PFSK-1 (cell line): ENCODE data around the gene KPNB1.

ENCODE experiments used
- FOXP2 ChIP-seq: optimal IDR thresholded peaks from 2 replicates; pipeline ENCODE3; 2011; ENCODE audit warnings: borderline replicate concordance, control low read depth, inconsistent platforms; ENCODE audit not compliant: insufficient read depth; ENCODE audit errors: extremely low read length, extremely low read depth
- POLR2AphosphoS5 ChIP-seq: IDR thresholded peaks from 2 replicates; pipeline ENCODE4 v1.6.1; 2012; ENCODE audit warnings: low read depth, mild to moderate bottlenecking, control low read depth, low read length, moderate library complexity
- SIN3A ChIP-seq: IDR thresholded peaks from 2 replicates; pipeline ENCODE4 v1.6.1; 2012; ENCODE audit warnings: mild to moderate bottlenecking, low read length, moderate library complexity, borderline replicate concordance; ENCODE audit not compliant: insufficient read depth
- TAF1 ChIP-seq: IDR thresholded peaks from 2 replicates; pipeline ENCODE4 v1.6.1; 2012; ENCODE audit warnings: low read length, control low read depth, borderline replicate concordance; ENCODE audit not compliant: insufficient read depth
- TF ChIP-seq, protein P1 (sequence below), 2 experiments: IDR thresholded peaks; 2 replicates each; pipeline versions ENCODE4 v1.6.1 to v1.8.0; 2011 to 2012; ENCODE audit warnings: low read depth in 2 of 2, low read length in 2 of 2, control low read depth in 1 of 2, inconsistent platforms in 1 of 2, mild to moderate bottlenecking in 1 of 2, moderate library complexity in 1 of 2; ENCODE audit not compliant: insufficient read depth in 1 of 2

Gene KPNB1

DNA sequence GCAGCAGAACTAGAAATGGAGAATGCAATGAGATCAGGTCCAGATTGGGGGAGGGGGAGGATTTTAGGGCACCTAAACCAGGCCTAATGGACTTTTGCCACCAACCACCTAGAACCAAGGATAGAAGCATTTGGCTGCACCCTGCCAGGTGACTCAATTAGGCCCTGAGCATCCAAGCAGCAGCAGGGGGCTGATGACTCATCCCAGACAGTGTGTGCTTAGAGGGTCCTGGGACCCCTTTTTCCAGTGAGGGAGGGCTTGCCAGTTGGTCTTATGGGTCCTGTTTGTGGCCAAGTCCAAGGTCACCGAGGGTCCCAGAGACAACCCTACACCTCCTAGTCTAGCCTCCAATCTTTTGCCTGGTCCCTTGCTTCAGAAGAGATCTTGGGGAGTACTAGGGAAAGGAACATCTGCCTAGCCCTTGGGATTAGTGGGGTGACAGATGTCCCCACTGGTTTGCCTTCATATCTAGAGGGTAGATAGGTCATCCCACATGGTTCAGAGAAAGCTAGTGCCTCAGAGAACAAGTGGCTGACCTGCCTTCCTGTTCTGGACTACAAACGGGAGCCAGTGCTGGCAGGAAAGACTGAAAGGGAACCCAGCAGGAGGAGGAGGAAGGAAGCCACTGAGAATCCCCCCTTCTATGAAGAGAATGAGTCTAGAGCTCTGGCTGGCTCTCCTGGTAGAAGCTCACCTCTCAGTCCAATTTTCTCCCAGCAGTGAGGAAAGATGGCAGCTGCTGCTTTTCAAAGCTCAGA lies 42.6 kb downstream of the KPNB1 start:
- TF ChIP-seq POLR2AphosphoS5 (no peak), SIN3A (no peak), TAF1 (no peak), FOXP2 (no peak)
- TF ChIP-seq, protein P1, sequence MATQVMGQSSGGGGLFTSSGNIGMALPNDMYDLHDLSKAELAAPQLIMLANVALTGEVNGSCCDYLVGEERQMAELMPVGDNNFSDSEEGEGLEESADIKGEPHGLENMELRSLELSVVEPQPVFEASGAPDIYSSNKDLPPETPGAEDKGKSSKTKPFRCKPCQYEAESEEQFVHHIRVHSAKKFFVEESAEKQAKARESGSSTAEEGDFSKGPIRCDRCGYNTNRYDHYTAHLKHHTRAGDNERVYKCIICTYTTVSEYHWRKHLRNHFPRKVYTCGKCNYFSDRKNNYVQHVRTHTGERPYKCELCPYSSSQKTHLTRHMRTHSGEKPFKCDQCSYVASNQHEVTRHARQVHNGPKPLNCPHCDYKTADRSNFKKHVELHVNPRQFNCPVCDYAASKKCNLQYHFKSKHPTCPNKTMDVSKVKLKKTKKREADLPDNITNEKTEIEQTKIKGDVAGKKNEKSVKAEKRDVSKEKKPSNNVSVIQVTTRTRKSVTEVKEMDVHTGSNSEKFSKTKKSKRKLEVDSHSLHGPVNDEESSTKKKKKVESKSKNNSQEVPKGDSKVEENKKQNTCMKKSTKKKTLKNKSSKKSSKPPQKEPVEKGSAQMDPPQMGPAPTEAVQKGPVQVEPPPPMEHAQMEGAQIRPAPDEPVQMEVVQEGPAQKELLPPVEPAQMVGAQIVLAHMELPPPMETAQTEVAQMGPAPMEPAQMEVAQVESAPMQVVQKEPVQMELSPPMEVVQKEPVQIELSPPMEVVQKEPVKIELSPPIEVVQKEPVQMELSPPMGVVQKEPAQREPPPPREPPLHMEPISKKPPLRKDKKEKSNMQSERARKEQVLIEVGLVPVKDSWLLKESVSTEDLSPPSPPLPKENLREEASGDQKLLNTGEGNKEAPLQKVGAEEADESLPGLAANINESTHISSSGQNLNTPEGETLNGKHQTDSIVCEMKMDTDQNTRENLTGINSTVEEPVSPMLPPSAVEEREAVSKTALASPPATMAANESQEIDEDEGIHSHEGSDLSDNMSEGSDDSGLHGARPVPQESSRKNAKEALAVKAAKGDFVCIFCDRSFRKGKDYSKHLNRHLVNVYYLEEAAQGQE (IDR thresholded peaks at IDR 0.05; ENCODE audit: insufficient read depth in 1 of 2, low read depth in 2 of 2, low read length in 2 of 2), result no peak

- TF ChIP-seq POLR2AphosphoS5, result no peak
- TF ChIP-seq SIN3A, result no peak
- TF ChIP-seq TAF1, result no peak
- no peak for TF ChIP-seq FOXP2
- TF ChIP-seq, protein P1 (IDR thresholded peaks at IDR 0.05; ENCODE audit: insufficient read depth in 1 of 2, low read depth in 2 of 2, low read length in 2 of 2), result no peak
Observed at GRCh38 chr17:47692895-47693730, 43.4 kb downstream of the KPNB1 start.

DNA sequence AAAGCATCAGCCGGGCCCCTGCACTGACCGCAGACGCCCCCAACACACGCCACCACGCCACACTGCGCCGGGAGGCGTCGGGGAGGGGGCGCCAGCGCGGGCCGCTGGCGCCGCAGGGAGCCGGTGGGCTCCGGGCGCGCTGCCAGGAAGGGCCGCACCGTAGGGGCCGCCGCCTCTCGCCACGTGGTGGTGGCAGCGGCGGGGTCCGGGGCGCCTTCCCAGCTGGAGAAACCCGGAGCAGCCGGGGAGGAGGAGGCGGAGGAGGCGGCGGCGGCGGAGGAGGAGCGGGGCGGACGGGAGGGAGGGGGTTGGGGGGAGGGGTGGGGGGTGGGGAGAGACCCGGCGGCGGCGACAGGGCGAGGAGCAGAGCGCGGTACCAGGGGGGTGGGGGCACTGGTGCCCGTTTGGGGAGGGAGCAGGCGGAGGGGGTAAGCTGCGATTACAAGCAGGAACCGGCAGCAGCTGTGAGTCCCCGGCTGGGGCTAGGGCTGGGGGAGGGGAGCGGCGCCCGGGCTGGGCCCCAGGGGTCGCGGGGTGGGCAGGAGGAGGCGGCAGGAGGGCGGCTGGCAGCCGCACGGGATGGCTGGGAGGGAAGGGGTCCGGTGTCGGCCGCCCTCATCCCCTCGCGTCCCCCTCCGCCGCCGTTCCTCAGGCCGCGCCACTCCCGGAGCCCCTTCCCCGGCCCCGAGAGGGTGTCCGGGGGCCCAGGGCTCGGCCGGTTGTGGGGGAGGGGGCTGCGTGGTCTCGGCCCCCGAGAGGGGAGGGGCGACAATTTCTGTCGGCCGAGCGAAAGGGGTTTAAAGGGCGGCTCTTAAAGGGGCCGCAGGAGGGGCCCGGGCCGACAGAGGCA lies 44.2 kb downstream of the KPNB1 start, which contains the start of gene TBKBP1:
Gene TBKBP1, plus strand, starts transcription at position 431 of the 850 bp plus-strand sequence. CDS start 1,952 bp downstream, outside the sequence.
- no peak; the same call in none of the 2 replicates for TF ChIP-seq POLR2AphosphoS5
- TF ChIP-seq TAF1, result no peak
- TF ChIP-seq, protein P1 (IDR thresholded peaks at IDR 0.05; ENCODE audit: insufficient read depth in 1 of 2, low read depth in 2 of 2, low read length in 2 of 2), result no peak
- peak; percentile 44 for TF ChIP-seq FOXP2
- TF ChIP-seq SIN3A, result 0 out of 2 replicates have a peak, but pooled peaks have one; percentile 48

DNA sequence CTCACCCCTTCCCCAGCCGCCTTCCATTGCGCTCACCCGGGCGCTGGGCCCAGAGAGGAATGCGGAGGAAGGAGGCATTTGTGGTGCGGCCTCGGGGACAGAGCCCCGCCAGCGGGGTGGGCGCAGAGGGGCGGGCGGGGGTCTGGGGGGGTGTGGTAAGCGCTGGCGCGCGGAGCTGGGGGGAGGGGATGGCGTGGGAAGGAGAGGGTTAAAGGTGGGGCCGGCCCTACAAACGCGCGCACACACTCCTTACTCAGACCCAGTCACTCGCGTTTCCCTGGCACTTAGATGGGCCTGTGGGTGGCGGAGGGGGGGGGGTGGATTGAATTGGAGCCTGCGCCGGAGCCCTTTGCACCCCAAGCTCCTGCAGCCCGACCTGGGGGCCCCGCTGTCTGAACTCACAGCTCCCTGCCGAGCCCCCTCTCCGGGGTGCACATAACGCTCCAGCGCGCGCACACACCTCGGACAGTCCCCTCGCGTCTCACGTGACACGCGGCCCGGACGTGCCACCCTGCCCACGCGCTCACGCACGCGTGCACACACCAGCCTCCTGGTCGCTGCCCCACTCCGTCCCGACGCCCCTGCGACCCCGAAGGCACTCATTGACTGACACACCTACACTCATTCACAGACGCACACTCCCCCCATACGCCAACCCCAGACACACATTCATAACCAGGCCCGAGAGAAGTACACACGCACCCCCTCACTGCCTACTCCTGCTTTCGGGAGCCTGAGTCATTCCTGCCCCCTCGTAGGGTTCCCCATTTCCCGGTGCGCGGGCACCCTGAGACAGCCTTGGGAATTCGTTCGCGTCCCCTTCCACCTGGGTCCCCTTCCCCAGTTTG lies 45.1 kb downstream of the KPNB1 start:
- TF ChIP-seq FOXP2, result peak; percentile 12
- no peak for TF ChIP-seq SIN3A
- no peak for TF ChIP-seq POLR2AphosphoS5
- TF ChIP-seq, protein P1 (IDR thresholded peaks at IDR 0.05; ENCODE audit: insufficient read depth in 1 of 2, low read depth in 2 of 2, low read length in 2 of 2), result no peak
- TF ChIP-seq TAF1, result no peak
